K562 (cell line): ENCODE results near the gene GABRE. TPM values are rescaled to one million over a fixed set of nuclear protein-coding genes. Genes with fewer than 3 reads are reported as not detected.

Source experiments
- ATAC-seq: fragments of 200-7000 bp; cut with Tn5 transposase; 3 replicates; pipeline ENCODE4 v1.9.1; 2020; ENCODE audit warnings: moderate library complexity
- BruUV-seq: library from RNA; stranded (reverse); fragments of 400-500 nt; replicated peaks from 2 replicates; lab custom pipeline; 2021; lab: Mats Ljungman, UMichigan
- CTCF ChIA-PET: fragments of 300-600 bp; formaldehyde crosslinking; extraction: SDS; loops from one replicate; lab custom pipeline; 2021; ENCODE audit warnings: low intra/inter-chr PET ratio; lab: Yijun Ruan, JAX
- POLR2A ChIA-PET: fragments of 300-600, 350-650 bp; sonication (Branson Sonifier 250); formaldehyde crosslinking; extraction: SDS; loops from one replicate; lab custom pipeline; 2021; ENCODE audit warnings: antibody characterized with exemption, inconsistent platforms; lab: Yijun Ruan, JAX
- DNase-seq, 4 experiments: peaks; one replicate each; pipeline versions ENCODE4 v3.0.0 to v3.0.0-alpha.2; 2011 to 2018; ENCODE audit warnings: low spot score in 3 of 4, mixed read lengths in 3 of 4; ENCODE audit errors: extremely low read depth in 1 of 4
- FAIRE-seq: peaks from 2 replicates; lab custom pipeline; 2011; peaks lifted over from hg19 to GRCh38; lab: Jason Lieb, UNC
- H2AFZ ChIP-seq: 2 replicates; pipeline ENCODE4 v1.6.0; 2011; ENCODE audit warnings: low read depth, low read length, control low read depth, inconsistent platforms
- H3K27ac ChIP-seq: fragments of 200-600 bp; 3 replicates; pipeline ENCODE4 v1.8.0; 2011; ENCODE audit warnings: low read depth, mild to moderate bottlenecking, control low read depth, inconsistent platforms, low read length, moderate library complexity, mixed read lengths; ENCODE audit errors: extremely low read depth
- H3K27me3 ChIP-seq, 2 experiments: fragments of 300-600 bp in 1 of 2; 2 replicates in 1 of 2; 3 replicates in 1 of 2; pipeline versions ENCODE4 v1.6.0 to v1.8.0; 2011; ENCODE audit warnings: inconsistent platforms in 2 of 2, low read length in 2 of 2, mild to moderate bottlenecking in 1 of 2, mixed read lengths in 1 of 2, moderate library complexity in 1 of 2; ENCODE audit not compliant: control insufficient read depth in 2 of 2, insufficient read depth in 2 of 2
- H3K36me3 ChIP-seq: fragments of 300-600 bp; 3 replicates; pipeline ENCODE4 v1.8.0; 2011; ENCODE audit warnings: mild to moderate bottlenecking, low read length, inconsistent platforms; ENCODE audit not compliant: control insufficient read depth, insufficient read depth
- H3K4me1 ChIP-seq, 2 experiments: fragments of 200-600 bp in 1 of 2; replicated peaks in 1 of 2; 2 replicates in 1 of 2; 3 replicates in 1 of 2; pipeline versions ENCODE4 v1.5.1 to v1.8.0; 2011; ENCODE audit warnings: inconsistent platforms in 2 of 2, low read length in 2 of 2, mild to moderate bottlenecking in 1 of 2, mixed read lengths in 1 of 2, moderate library complexity in 1 of 2; ENCODE audit not compliant: control insufficient read depth in 2 of 2, insufficient read depth in 2 of 2
- H3K4me2 ChIP-seq: 2 replicates; pipeline ENCODE4 v1.6.1; 2011; ENCODE audit warnings: low read length, control low read depth, inconsistent platforms, mixed read lengths; ENCODE audit not compliant: insufficient read depth
- H3K4me3 ChIP-seq: fragments of 200-600 bp; sonication (generic), shearing (Covaris generic); 2 replicates; pipeline ENCODE4 v1.5.1; 2016; ENCODE audit warnings: control low read depth, inconsistent platforms
- H3K79me2 ChIP-seq: fragments of 200-600 bp; 3 replicates; pipeline ENCODE4 v1.8.0; 2011; ENCODE audit warnings: low read length, inconsistent platforms; ENCODE audit not compliant: control insufficient read depth, insufficient read depth
- H3K9ac ChIP-seq, 2 experiments: 2 replicates each; pipeline versions ENCODE4 v1.6.0 to v1.6.1; 2011; ENCODE audit warnings: low read depth in 2 of 2, low read length in 2 of 2, control low read depth in 1 of 2, inconsistent platforms in 1 of 2, mild to moderate bottlenecking in 1 of 2, mixed read lengths in 1 of 2; ENCODE audit not compliant: insufficient read depth in 1 of 2
- H3K9me1 ChIP-seq: one replicate; pipeline ENCODE4 v1.6.0; 2011; ENCODE audit warnings: inconsistent platforms, mild to moderate bottlenecking, low read length, moderate library complexity; ENCODE audit not compliant: control insufficient read depth, insufficient read depth
- H3K9me3 ChIP-seq: replicated peaks from 2 replicates; pipeline ENCODE4 v1.5.1; 2011; ENCODE audit warnings: low read depth, low read length, inconsistent platforms; ENCODE audit not compliant: control insufficient read depth, insufficient read depth
- H4K20me1 ChIP-seq: replicated peaks from 2 replicates; pipeline ENCODE4 v1.6.1; 2011; ENCODE audit warnings: low read length, inconsistent platforms, mixed read lengths; ENCODE audit not compliant: control insufficient read depth, insufficient read depth
- CBX5 ChIP-seq: IDR thresholded peaks from 2 replicates; pipeline ENCODE4 v1.6.1; 2014; ENCODE audit warnings: low read depth, borderline replicate concordance
- CHD1 ChIP-seq: fragments of 200-600 bp; sonication (generic); IDR thresholded peaks from one replicate; pipeline ENCODE4 v1.6.1; 2012; ENCODE audit warnings: mild to moderate bottlenecking, moderate library complexity, low read length, inconsistent platforms
- E2F6 ChIP-seq, 2 experiments: IDR thresholded peaks; 2 replicates each; pipeline ENCODE4 v1.6.1; 2011; ENCODE audit warnings: borderline replicate concordance in 1 of 2, control low read depth in 1 of 2, low read depth in 1 of 2, low read length in 1 of 2, mild to moderate bottlenecking in 1 of 2, mixed read lengths in 1 of 2, moderate library complexity in 1 of 2; ENCODE audit not compliant: insufficient read depth in 1 of 2, insufficient read length in 1 of 2, poor library complexity in 1 of 2, severe bottlenecking in 1 of 2; ENCODE audit errors: extremely low read depth in 1 of 2
- HMGXB4 ChIP-seq: sonication (generic); formaldehyde crosslinking; IDR thresholded peaks from 2 replicates; pipeline ENCODE4 v1.8.1; 2023; ENCODE audit warnings: mild to moderate bottlenecking, missing genetic modification reagents
- KDM4B ChIP-seq, 2 experiments: fragments of 450-650 bp in 1 of 2; sonication (generic) in 1 of 2; IDR thresholded peaks; 2 replicates each; pipeline ENCODE4 v1.6.1; 2016 to 2017; ENCODE audit warnings: borderline replicate concordance in 2 of 2, antibody characterized with exemption in 1 of 2, low read depth in 1 of 2, mild to moderate bottlenecking in 1 of 2
- NFIC ChIP-seq: fragments of 450-650 bp; IDR thresholded peaks from 2 replicates; pipeline ENCODE4 v1.6.1; 2017; ENCODE audit warnings: mild to moderate bottlenecking, inconsistent platforms
- NRF1 ChIP-seq, 2 experiments: fragments of 450-650 bp; IDR thresholded peaks in 1 of 2; conservative IDR thresholded peaks in 1 of 2; 2 replicates each; pipeline ENCODE4 v1.6.1; 2014; ENCODE audit warnings: mild to moderate bottlenecking in 2 of 2
- SPI1 ChIP-seq: IDR thresholded peaks from 2 replicates; pipeline ENCODE4 v1.6.1; 2011; ENCODE audit warnings: low read depth, low read length, control low read depth, borderline replicate concordance
- UBTF ChIP-seq, 2 experiments: IDR thresholded peaks; 2 replicates each; pipeline ENCODE4 v1.6.1; 2012; ENCODE audit warnings: improper control_type of control experiment in 2 of 2, low read depth in 2 of 2, low read length in 2 of 2, borderline replicate concordance in 1 of 2
- ZFX ChIP-seq: sonication (generic); formaldehyde crosslinking; IDR thresholded peaks from 2 replicates; pipeline ENCODE4 v1.8.0; 2022; ENCODE audit warnings: mild to moderate bottlenecking, missing genetic modification reagents, moderate library complexity
- ZNF77 ChIP-seq: fragments of 250-450 bp; sonication (Bioruptor Pico); IDR thresholded peaks from 2 replicates; pipeline ENCODE4 v1.5.0; 2020
- WGBS: fragments of 100-300 bp; shearing (Covaris generic); methylation state at CpG from one replicate; pipeline ENCODE4 v1.1.6; 2016; ENCODE audit warnings: low coverage, mixed read lengths; ENCODE audit not compliant: insufficient coverage; ENCODE audit errors: missing lambda C conversion rate; 5-methylcytosine and 5-hydroxymethylcytosine counted together
- in situ Hi-C: fragments of 300-500 bp; cut with MboI; formaldehyde crosslinking; loops from 4 replicates; pipeline ENCODE4 v1.15.0; 2018; ENCODE audit warnings: inconsistent platforms, mixed read lengths
- intact Hi-C: fragments of 100-400 bp; cut with micrococcal nuclease; formaldehyde crosslinking; loops from 2 replicates; pipeline ENCODE4 v1.14.2; 2022
- polyA plus RNA-seq, 8 experiments: library from polyadenylated mRNA; depleted of rRNA in 4 of 8; stranded (reverse) in 5 of 8; unstranded in 3 of 8; fragments of >200 nt; fragmentation: Nextera tagmentation in 2 of 8; fragmentation: Illumina TruSeq in 1 of 8; extraction: Ambion mirVana in 2 of 8; extraction: Trizol in 1 of 8; gene quantifications; 2 replicates each; pipeline versions ENCODE4 v1.2.1 to v1.2.3, GENCODE V29; 2011 to 2014; ENCODE audit warnings: inconsistent platforms in 1 of 8, missing spikeins in 1 of 8
- total RNA-seq, 7 experiments: library from RNA; depleted of rRNA in 6 of 7; stranded (reverse); fragments of >200 nt in 6 of 7; fragmentation: Illumina TruSeq in 2 of 7; extraction: Trizol in 2 of 7; gene quantifications; 2 replicates each; pipeline versions ENCODE4 v1.2.1 to v1.2.3, GENCODE V29; 2011 to 2021; ENCODE audit warnings: low replicate concordance in 1 of 7
- TF ChIP-seq, protein P1 (sequence below): sonication (generic); formaldehyde crosslinking; IDR thresholded peaks from 2 replicates; pipeline ENCODE4 v1.8.0; 2022; ENCODE audit warnings: missing genetic modification reagents, mild to moderate bottlenecking, borderline replicate concordance

The GABRE gene
- total and polyA plus RNA-seq, 9 of the 15 experiments (the other 6 are each of a cell fraction or from before 2014, with no cell fraction given), result 23.1 to 456 (median 148) TPM

- intact Hi-C loops, result loop anchor here (5.0 to 10.0 kb wide), 3 partner anchors 151 to 368 kb away; no protein-coding TSS in a partner anchor
- Histone ChIP-seq H3K36me3 (peaks cover 35% of the 10 kb centered on the region), H3K79me2 (peaks cover 85% of the 10 kb centered on the region), H3K4me3 (peak overlapping the region; percentile 93), H4K20me1 (peaks cover 17% of the 10 kb centered on the region), H3K4me1 (peaks cover 20 to 26% of the 10 kb centered on the region in 2 experiments; a peak in 4 of 5 replicates), H3K9me3 (no peaks in the 10 kb centered on the region), H3K4me2 (peak overlapping the region; percentile 98), H3K9ac (peak overlapping the region; percentile 83 to 92), H3K27ac (peak overlapping the region; percentile 83), H3K9me1 (peaks cover 2% of the 10 kb centered on the region), H2AFZ (peak overlapping the region; percentile 40; the same call in 1 of the 2 replicates), H3K27me3 (no peaks in the 10 kb centered on the region)
- peak in 3 of 4 experiments; percentile 23 to 47 (median 38) for DNase-seq
- in situ Hi-C loops, result no loop called here
- no peak for FAIRE-seq
- no TSS peak for BruUV-seq
- CTCF ChIA-PET, result interaction anchor here (0.7 to 0.9 kb wide), 2 partner anchors 155 to 191 kb away, joined by 3 read pairs; no protein-coding TSS in a partner anchor
- 0 out of 4 replicates have a peak, but pooled peaks of 1 of the 2 experiments have one; percentile 23 for TF ChIP-seq UBTF (IDR thresholded peaks at IDR 0.05; ENCODE audit: borderline replicate concordance in 1 of 2, low read depth in 2 of 2, low read length in 2 of 2)
- 0 out of 2 replicates have a peak, but pooled peaks have one; percentile 11 for TF ChIP-seq NFIC
- TF ChIP-seq SPI1, result 0 out of 2 replicates have a peak, but pooled peaks have one; percentile 12
- no peak for TF ChIP-seq ZNF77 (CRISPR knock-in tag)
- TF ChIP-seq KDM4B (IDR thresholded peaks at IDR 0.05; ENCODE audit: borderline replicate concordance in 2 of 2, low read depth in 1 of 2), result 0 out of 4 replicates have a peak, but pooled peaks of 1 of the 2 experiments have one; percentile 17
- peak; percentile 17; the same call in 1 of the 2 replicates for TF ChIP-seq ZFX (CRISPR knock-in tag)
- peak in 1 of 2 experiments; percentile 22; a peak in 2 of 4 replicates for TF ChIP-seq NRF1 (conservative IDR thresholded peaks at IDR 0.05 in 1 of 2, IDR thresholded peaks at IDR 0.05 in 1 of 2)
- peak in 1 of 2 experiments; percentile 80 for TF ChIP-seq E2F6 (IDR thresholded peaks at IDR 0.05; ENCODE audit: borderline replicate concordance in 1 of 2, extremely low read depth in 1 of 2, insufficient read depth in 1 of 2, insufficient read length in 1 of 2, low read depth in 1 of 2, low read length in 1 of 2, poor library complexity in 1 of 2, severe bottlenecking in 1 of 2)
- TF ChIP-seq CHD1, result peak; percentile 80
- TF ChIP-seq HMGXB4 (CRISPR knock-in tag), result 0 out of 2 replicates have a peak, but pooled peaks have one; percentile 16
- no peak for TF ChIP-seq CBX5
- TF ChIP-seq, protein P1, sequence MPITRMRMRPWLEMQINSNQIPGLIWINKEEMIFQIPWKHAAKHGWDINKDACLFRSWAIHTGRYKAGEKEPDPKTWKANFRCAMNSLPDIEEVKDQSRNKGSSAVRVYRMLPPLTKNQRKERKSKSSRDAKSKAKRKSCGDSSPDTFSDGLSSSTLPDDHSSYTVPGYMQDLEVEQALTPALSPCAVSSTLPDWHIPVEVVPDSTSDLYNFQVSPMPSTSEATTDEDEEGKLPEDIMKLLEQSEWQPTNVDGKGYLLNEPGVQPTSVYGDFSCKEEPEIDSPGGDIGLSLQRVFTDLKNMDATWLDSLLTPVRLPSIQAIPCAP (CRISPR knock-in tag), result no peak
- POLR2A ChIA-PET, result interaction anchor here (0.8 to 4.4 kb wide), 13 partner anchors 10 to 416 kb away, joined by 3 to 45 read pairs (median 5); no protein-coding TSS in a partner anchor
- 0% methylated on average over 11 of the region's 21 CpGs for WGBS
- peak; percentile 44 for ATAC-seq
Observed at GRCh38 chrX:151973851-151974335, 583 bp downstream of the GABRE start.
